ENCODE data around the gene TDO2.

DNA sequence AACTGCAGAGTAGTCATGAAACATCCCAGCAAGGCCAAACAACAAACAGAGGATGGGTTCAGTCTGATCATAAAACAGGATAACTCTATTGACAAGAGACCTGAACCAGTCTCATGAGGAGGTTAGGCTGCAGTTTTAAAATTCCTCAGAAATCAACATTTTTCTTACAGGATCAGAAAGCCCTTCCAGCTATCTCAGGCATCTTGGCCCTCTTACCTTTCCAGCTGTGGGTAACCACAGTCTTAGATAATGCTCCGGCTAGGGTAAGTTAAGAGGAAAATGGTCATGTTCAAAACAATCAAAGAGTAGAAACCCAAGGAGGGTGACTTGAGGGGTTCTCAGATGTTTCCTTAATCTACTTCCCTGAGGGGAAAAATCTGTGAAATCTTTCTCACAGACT is 45.0 kb downstream of the TDO2 start:
- no peak for TF ChIP-seq BHLHE40 (IDR thresholded peaks at IDR 0.05; ENCODE audit: borderline replicate concordance)
- TF ChIP-seq SP1 (IDR thresholded peaks at IDR 0.05), result no peak
- TF ChIP-seq NFRKB (IDR thresholded peaks at IDR 0.05), result no peak
- TF ChIP-seq FOXK2 (IDR thresholded peaks at IDR 0.05), result no peak
- TF ChIP-seq FOXM1 (IDR thresholded peaks at IDR 0.05; ENCODE audit: borderline replicate concordance), result no peak
